Measurements from ENCODE around the gene NCKAP5. TPM values are rescaled to one million over a fixed set of nuclear protein-coding genes. Genes with fewer than 3 reads are reported as not detected.

NCKAP5 gene
- total and polyA plus RNA-seq, 9 of the 15 experiments (the other 6 are each of a cell fraction or from before 2014, with no cell fraction given), result not detected

DNA sequence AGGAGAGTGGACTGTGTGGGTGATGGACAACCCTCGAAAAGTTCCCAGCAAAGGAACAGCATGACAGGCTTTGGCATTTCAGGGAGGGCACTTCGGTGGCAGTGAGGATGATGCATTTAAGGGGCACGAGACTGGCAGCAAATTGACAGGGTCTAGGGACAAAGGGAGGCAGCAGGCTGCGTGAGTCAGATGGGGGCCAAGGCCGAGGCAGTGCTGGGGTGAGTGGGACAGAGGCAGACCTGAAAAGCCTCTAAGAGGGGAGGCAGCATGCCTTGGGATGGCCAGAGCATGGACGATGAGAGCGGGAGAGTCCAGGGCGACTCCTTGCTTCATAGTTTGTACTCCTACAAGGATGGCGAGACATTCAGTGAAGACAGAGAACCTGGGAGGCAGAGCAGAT lies 848.8 kb downstream of the NCKAP5 start:
- Histone ChIP-seq H3K79me2 (ENCODE audit: control insufficient read depth, insufficient read depth, low read length) (no peaks in the 10 kb centered on the region), H4K20me1 (replicated peaks; ENCODE audit: control insufficient read depth, insufficient read depth, low read length) (no peaks in the 10 kb centered on the region), H3K9ac (ENCODE audit: insufficient read depth in 1 of 2, low read depth in 2 of 2, low read length in 2 of 2) (no peak overlapping the region), H3K4me3 (no peak overlapping the region), H3K4me2 (ENCODE audit: insufficient read depth, low read length) (no peak overlapping the region), H3K27me3 (ENCODE audit: control insufficient read depth in 2 of 2, insufficient read depth in 2 of 2, low read length in 2 of 2) (no peaks in the 10 kb centered on the region; a peak in 1 of 5 replicates), H2AFZ (ENCODE audit: low read depth, low read length) (no peak overlapping the region), H3K9me3 (replicated peaks; ENCODE audit: control insufficient read depth, insufficient read depth, low read depth, low read length) (no peaks in the 10 kb centered on the region), H3K27ac (ENCODE audit: extremely low read depth, low read depth, low read length) (no peak overlapping the region), H3K4me1 (replicated peaks in 1 of 2; ENCODE audit: control insufficient read depth in 2 of 2, insufficient read depth in 2 of 2, low read length in 2 of 2) (no peaks in the 10 kb centered on the region), H3K9me1 (ENCODE audit: control insufficient read depth, insufficient read depth, low read length) (no peaks in the 10 kb centered on the region), H3K36me3 (ENCODE audit: control insufficient read depth, insufficient read depth, low read length) (no peaks in the 10 kb centered on the region)
- TF ChIP-seq, protein P1, sequence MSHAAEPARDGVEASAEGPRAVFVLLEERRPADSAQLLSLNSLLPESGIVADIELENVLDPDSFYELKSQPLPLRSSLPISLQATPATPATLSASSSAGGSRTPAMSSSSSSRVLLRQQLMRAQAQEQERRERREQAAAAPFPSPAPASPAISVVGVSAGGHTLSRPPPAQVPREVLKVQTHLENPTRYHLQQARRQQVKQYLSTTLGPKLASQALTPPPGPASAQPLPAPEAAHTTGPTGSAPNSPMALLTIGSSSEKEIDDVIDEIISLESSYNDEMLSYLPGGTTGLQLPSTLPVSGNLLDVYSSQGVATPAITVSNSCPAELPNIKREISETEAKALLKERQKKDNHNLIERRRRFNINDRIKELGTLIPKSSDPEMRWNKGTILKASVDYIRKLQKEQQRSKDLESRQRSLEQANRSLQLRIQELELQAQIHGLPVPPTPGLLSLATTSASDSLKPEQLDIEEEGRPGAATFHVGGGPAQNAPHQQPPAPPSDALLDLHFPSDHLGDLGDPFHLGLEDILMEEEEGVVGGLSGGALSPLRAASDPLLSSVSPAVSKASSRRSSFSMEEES (CRISPR knock-in tag; IDR thresholded peaks at IDR 0.05), result no peak
- TF ChIP-seq CREM (IDR thresholded peaks at IDR 0.05; ENCODE audit: low read depth) (no peak), NCOA4 (IDR thresholded peaks at IDR 0.05; ENCODE audit: partially characterized antibody) (no peak), TAF7 (tag; IDR thresholded peaks at IDR 0.05) (no peak), TRIM28 (IDR thresholded peaks at IDR 0.05) (no peak), ZNF77 (CRISPR knock-in tag; IDR thresholded peaks at IDR 0.05) (no peak), ZSCAN29 (IDR thresholded peaks at IDR 0.05) (no peak), ERF (CRISPR knock-in tag; IDR thresholded peaks at IDR 0.05) (no peak)
- TF ChIP-seq, protein P2, sequence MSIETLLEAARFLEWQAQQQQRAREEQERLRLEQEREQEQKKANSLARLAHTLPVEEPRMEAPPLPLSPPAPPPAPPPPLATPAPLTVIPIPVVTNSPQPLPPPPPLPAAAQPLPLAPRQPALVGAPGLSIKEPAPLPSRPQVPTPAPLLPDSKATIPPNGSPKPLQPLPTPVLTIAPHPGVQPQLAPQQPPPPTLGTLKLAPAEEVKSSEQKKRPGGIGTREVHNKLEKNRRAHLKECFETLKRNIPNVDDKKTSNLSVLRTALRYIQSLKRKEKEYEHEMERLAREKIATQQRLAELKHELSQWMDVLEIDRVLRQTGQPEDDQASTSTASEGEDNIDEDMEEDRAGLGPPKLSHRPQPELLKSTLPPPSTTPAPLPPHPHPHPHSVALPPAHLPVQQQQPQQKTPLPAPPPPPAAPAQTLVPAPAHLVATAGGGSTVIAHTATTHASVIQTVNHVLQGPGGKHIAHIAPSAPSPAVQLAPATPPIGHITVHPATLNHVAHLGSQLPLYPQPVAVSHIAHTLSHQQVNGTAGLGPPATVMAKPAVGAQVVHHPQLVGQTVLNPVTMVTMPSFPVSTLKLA (conservative IDR thresholded peaks at IDR 0.05), result no peak
- 0% methylated on average over 7 of the region's 9 CpGs for WGBS (ENCODE audit: insufficient coverage, low coverage, missing lambda C conversion rate)
- intact Hi-C loops (cut with micrococcal nuclease), result no loop called here
- ATAC-seq (no peak), DNase-seq (ENCODE audit: extremely low read depth in 1 of 4, low spot score in 3 of 4) (no peak), FAIRE-seq (no peak)
- in situ Hi-C loops (cut with MboI), result no loop called here
- no TSS peak for BruUV-seq (replicated peaks)
- ChIA-PET POLR2A (no interaction called here), CTCF (ENCODE audit: low intra/inter-chr PET ratio) (no interaction called here)

Measured in K562 (cell line).